Loucy (cell line): ENCODE measurements around the gene TACC3.

Source experiments
- H2AFZ ChIP-seq: fragments of 200-600 bp; sonication (generic); 2 replicates; pipeline ENCODE4 v1.6.0; 2016; ENCODE audit warnings: antibody characterized with exemption, mild to moderate bottlenecking, low read length, moderate library complexity
- H3F3A ChIP-seq: fragments of 200-600 bp; 2 replicates; pipeline ENCODE4 v1.6.0; 2016; ENCODE audit warnings: antibody characterized with exemption, low read depth, mild to moderate bottlenecking
- H3K27me3 ChIP-seq: fragments of 200-600 bp; sonication (generic); 2 replicates; pipeline ENCODE4 v1.6.1; 2014; ENCODE audit warnings: low read length, mild to moderate bottlenecking; ENCODE audit not compliant: insufficient read depth, poor library complexity, severe bottlenecking
- H3K36me3 ChIP-seq: fragments of 200-600 bp; sonication (generic); 2 replicates; pipeline ENCODE4 v1.6.1; 2016; ENCODE audit warnings: low read length; ENCODE audit not compliant: insufficient read depth
- H3K4me1 ChIP-seq: fragments of 200-600 bp; sonication (generic); 2 replicates; pipeline ENCODE4 v1.5.1; 2014; ENCODE audit warnings: low read length, mild to moderate bottlenecking; ENCODE audit not compliant: insufficient read depth, poor library complexity, severe bottlenecking
- H3K4me2 ChIP-seq: fragments of 200-600 bp; sonication (generic); 2 replicates; pipeline ENCODE4 v1.6.0; 2014; ENCODE audit warnings: antibody characterized with exemption, low read length, low read depth, mild to moderate bottlenecking; ENCODE audit not compliant: poor library complexity, severe bottlenecking
- H3K4me3 ChIP-seq: fragments of 200-600 bp; sonication (generic); 2 replicates; pipeline ENCODE4 v1.5.1; 2014; ENCODE audit warnings: low read length, mild to moderate bottlenecking, mixed read lengths; ENCODE audit not compliant: poor library complexity, severe bottlenecking
- H3K79me2 ChIP-seq: fragments of 200-600 bp; sonication (generic); 2 replicates; pipeline ENCODE4 v1.6.1; 2014; ENCODE audit warnings: low read length; ENCODE audit not compliant: insufficient read depth
- H3K9ac ChIP-seq: fragments of 200-600 bp; sonication (generic); 2 replicates; pipeline ENCODE4 v1.6.0; 2014; ENCODE audit warnings: mild to moderate bottlenecking, low read depth, low read length, moderate library complexity; ENCODE audit not compliant: poor library complexity, severe bottlenecking
- H3K9me2 ChIP-seq: fragments of 200-600 bp; sonication (generic); replicated peaks from 2 replicates; pipeline ENCODE4 v1.6.1; 2016; ENCODE audit warnings: low read depth, low read length, mixed read lengths
- H3K9me3 ChIP-seq: fragments of 200-600 bp; sonication (generic); 2 replicates; pipeline ENCODE4 v1.6.1; 2014; ENCODE audit warnings: mild to moderate bottlenecking, antibody characterized with exemption, low read length, low read depth; ENCODE audit not compliant: insufficient read depth
- H4K20me1 ChIP-seq: fragments of 200-600 bp; sonication (generic); 2 replicates; pipeline ENCODE4 v1.6.0; 2014; ENCODE audit warnings: antibody characterized with exemption, low read length, mild to moderate bottlenecking; ENCODE audit not compliant: insufficient read depth, poor library complexity, severe bottlenecking
- CTCF ChIP-seq: fragments of 200-600 bp; sonication (generic); conservative IDR thresholded peaks from 2 replicates; pipeline ENCODE4 v1.5.1; 2014; ENCODE audit warnings: mild to moderate bottlenecking, antibody characterized with exemption, low read length
- EZH2phosphoT487 ChIP-seq: fragments of 200-600 bp; IDR thresholded peaks from 2 replicates; pipeline ENCODE4 v1.6.1; 2018; ENCODE audit warnings: antibody characterized with exemption, mild to moderate bottlenecking, moderate library complexity, borderline replicate concordance

TACC3 gene

GRCh38 chr4:1711055-1711570, 10.2 kb upstream of the TACC3 start:
- no peak for TF ChIP-seq EZH2phosphoT487
- no peak for TF ChIP-seq CTCF
- H3K79me2 ChIP-seq = peaks cover 88% of the 10 kb centered on the region

GRCh38 chr4:1711571-1712215, 9.6 kb upstream of the TACC3 start:
- Histone ChIP-seq H3K4me3 (peak overlapping the region; percentile 95), H3K79me2 (peaks cover 88% of the 10 kb centered on the region), H3K9me2 (no peaks in the 10 kb centered on the region), H3K9ac (peak overlapping the region; percentile 91), H3K36me3 (no peaks in the 10 kb centered on the region), H3K27me3 (no peaks in the 10 kb centered on the region), H3K9me3 (no peaks in the 10 kb centered on the region), H2AFZ (peak overlapping the region; percentile 1; the same call in 1 of the 2 replicates), H3F3A (no peaks in the 10 kb centered on the region), H4K20me1 (peaks cover 73% of the 10 kb centered on the region), H3K4me1 (peaks cover 49% of the 10 kb centered on the region), H3K4me2 (peak overlapping the region; percentile 81)
- no peak for TF ChIP-seq CTCF

More at GRCh38 chr4:1711055-1711570, 10.2 kb upstream of the TACC3 start:
- H4K20me1 ChIP-seq = peaks cover 76% of the 10 kb centered on the region
- peaks cover 5% of the 10 kb centered on the region; the same call in 1 of the 2 replicates for H3K36me3 ChIP-seq
- no peak overlapping the region for H2AFZ ChIP-seq
- no peaks in the 10 kb centered on the region for H3F3A ChIP-seq
- H3K27me3 ChIP-seq = no peaks in the 10 kb centered on the region
- peak overlapping the region; percentile 81 for H3K4me2 ChIP-seq
- no peaks in the 10 kb centered on the region for H3K9me3 ChIP-seq
- peaks cover 49% of the 10 kb centered on the region for H3K4me1 ChIP-seq
- peak overlapping the region; percentile 95 for H3K4me3 ChIP-seq
- H3K9ac ChIP-seq = peak overlapping the region; percentile 91
- H3K9me2 ChIP-seq = no peaks in the 10 kb centered on the region

GRCh38 chr4:1712216-1713002, 8.9 kb upstream of the TACC3 start, which contains the start of gene SLBP:
Gene SLBP, minus strand, starts transcription at chr4:1712319. Its CDS starts 131 bp downstream, at chr4:1712188.
- peak within 1 kb of the TSS; percentile 91 for H3K9ac ChIP-seq
- no peaks in the 10 kb centered on the region for H3K36me3 ChIP-seq
- no peaks in the 10 kb centered on the region for H3K27me3 ChIP-seq
- peak within 1 kb of the TSS; percentile 95 for H3K4me3 ChIP-seq
- TF ChIP-seq CTCF = no peak
- H3K9me3 ChIP-seq = no peaks in the 10 kb centered on the region
- H3K4me2 ChIP-seq = peak within 1 kb of the TSS; percentile 81
- peaks cover 74% of the 10 kb centered on the region for H4K20me1 ChIP-seq
- no peaks in the 10 kb centered on the region for H3K9me2 ChIP-seq
- no peaks in the 10 kb centered on the region for H3F3A ChIP-seq
- peaks cover 49% of the 10 kb centered on the region for H3K4me1 ChIP-seq
- peaks cover 92% of the 10 kb centered on the region for H3K79me2 ChIP-seq
- H2AFZ ChIP-seq = peak within 1 kb of the TSS; percentile 87
